Peyer's patch (tissue), 4 donors: ENCODE measurements around the gene APC.

Source experiments
- CTCF ChIP-seq, 6 experiments: fragments of 450-650 bp in 4 of 6; fragments of 200-600 bp in 2 of 6; sonication (generic) in 1 of 6; IDR thresholded peaks; one replicate each; pipeline ENCODE4 v1.5.1; 2017 to 2019; ENCODE audit warnings: antibody characterized with exemption in 6 of 6, mild to moderate bottlenecking in 3 of 6, moderate library complexity in 1 of 6
- POLR2A ChIP-seq, 2 donors: fragments of 450-650 bp; IDR thresholded peaks; one replicate each; pipeline ENCODE4 v1.5.1; 2017; ENCODE audit warnings: antibody characterized with exemption in 2 of 2, mild to moderate bottlenecking in 2 of 2, moderate library complexity in 2 of 2

- TF ChIP-seq CTCF (IDR thresholded peaks at IDR 0.05): no peak
- TF ChIP-seq POLR2A (IDR thresholded peaks at IDR 0.05): no peak
These were observed 84.8 kb downstream of the APC start for GRCh38 chr5:112822456-112822855.
